MM.1S (cell line): ENCODE measurements around the gene RNF26.

ENCODE experiments used
- CTCF ChIP-seq: fragments of 300-600 bp; sonication (generic); IDR thresholded peaks from 2 replicates; pipeline ENCODE4 v1.5.1; 2016; ENCODE audit warnings: antibody characterized with exemption, low read length, mixed read lengths
- EZH2 ChIP-seq: fragments of 300-600 bp; sonication (generic); optimal IDR thresholded peaks from 2 replicates; pipeline ENCODE3; 2017; ENCODE audit warnings: low read depth, mild to moderate bottlenecking, antibody characterized with exemption, low read length, mixed read lengths

- TF ChIP-seq EZH2 = no peak
- TF ChIP-seq CTCF = no peak
Measured at GRCh38 chr11:119384332-119384731, 50.0 kb downstream of the RNF26 start.
